COLO668 (cell line): ENCODE results near the gene AGO3.

ENCODE experiments used
- DNase-seq: peaks from one replicate; lab custom pipeline; 2025; ENCODE audit not compliant: unreplicated experiment; lab: John Stamatoyannopoulos, UW

The AGO3 gene

DNA sequence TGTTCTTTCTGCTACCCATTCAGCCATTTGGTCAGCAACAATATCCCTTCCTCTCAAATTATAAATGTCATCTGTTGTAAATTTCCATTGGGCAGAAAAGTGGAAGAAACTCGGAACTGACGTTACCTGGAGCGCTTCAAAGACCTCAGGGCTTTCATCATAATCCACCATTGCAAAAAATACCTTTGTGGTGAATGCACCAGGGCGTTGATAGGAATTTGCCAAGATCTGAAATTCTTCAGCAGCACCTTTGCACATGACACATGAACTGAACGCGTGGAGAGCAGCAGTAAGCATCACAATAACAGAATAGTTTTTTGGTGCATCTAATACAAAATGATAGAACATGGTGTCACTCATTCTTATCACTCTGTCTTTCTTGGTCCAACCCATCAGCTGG lies 149.9 kb downstream of the AGO3 start:
- no peak for DNase-seq

DNA sequence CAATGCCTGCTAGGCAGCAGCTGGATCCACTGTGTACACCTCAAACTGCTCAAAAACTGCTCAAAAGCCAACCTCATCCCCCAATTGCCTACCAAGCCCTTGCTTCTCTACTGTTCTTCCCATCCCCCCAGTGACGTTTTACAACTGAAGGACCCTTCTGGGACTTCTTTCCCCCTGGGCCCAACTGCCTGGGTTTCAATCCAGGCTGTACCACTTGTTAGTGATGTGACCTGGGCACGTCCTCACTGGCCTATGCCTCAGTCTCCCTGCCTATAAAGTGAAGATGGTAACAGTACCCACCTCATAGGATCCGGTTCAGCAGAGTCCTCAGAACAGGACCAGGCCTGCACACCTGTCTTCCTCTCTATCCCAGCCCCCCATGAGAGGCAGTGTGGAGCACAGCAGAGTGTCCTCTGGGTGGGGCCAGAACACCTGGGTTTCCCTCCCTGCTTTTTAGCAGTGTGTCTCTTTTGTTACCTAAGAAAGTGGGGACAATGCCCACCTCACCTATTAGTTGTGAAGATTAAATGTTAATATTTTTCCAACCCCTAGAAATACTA lies 151.1 kb downstream of the AGO3 start:
- no peak for DNase-seq

DNA sequence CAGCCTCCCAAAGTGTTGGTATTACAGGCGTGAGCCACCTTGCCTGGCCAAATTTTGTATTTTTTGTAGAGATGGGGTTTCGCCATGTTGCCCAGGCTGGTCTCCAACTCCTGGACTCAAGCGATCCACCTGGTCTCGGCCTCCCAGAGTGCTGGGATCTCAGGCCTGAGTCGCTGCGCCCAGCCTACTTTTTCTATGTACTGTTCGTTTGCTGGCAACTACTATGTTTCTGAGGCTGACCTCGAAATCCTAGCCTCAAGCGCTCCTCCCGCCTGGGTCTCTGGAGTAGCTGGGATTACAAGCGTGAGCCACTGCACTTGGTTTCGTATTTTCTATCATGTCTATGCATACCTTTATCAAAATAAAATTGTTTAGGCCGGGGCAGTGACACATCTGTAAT lies 152.3 kb downstream of the AGO3 start:
- no peak for DNase-seq

DNA sequence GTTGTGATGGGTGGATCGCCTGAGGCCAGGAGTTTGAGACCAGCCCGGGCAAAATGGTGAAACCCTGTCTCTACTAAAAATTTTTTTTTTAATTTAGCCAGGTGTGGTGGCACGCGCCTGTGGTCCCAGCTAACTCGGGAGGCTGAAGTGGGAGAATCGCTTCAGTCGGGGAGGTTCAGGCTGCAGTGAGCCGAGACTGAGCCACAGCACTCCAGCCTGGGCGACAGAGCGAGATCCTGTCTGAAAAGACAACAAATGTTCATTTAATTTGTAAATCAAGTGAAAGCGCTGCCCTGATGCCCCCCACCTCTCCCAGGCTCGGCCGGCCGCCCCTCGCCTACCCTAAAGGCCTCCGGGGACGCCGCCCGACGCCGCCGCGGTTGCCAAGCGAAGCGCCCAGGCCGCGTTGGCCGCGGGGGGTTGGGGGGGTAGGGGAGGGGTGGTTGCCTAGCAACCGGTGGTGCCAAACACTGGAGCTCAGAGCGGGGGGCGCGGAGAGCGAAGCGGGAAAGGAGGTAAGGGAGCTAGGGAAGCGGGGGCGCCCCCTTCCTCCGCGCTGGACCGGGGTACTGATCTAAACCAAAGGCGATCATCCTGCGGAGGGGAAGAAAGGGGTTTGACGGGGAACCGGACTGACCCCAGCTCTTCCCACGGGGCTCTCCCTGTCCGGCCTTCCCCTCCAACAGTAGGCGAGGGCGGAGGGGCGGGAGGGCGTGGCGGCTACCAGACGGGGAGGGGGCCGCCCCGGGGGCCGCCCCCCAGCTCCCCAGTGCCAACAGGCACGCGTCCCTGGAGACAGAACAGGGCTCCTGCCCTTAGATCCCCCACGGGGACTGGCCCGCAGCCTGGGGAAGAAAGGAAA lies 153.0 kb downstream of the AGO3 start, which contains the start of gene TEKT2:
Gene TEKT2, plus strand, starts transcription at position 460 of the 862 bp plus-strand sequence. CDS start 828 bp downstream, outside the sequence.
- peak; percentile 83 for DNase-seq

DNA sequence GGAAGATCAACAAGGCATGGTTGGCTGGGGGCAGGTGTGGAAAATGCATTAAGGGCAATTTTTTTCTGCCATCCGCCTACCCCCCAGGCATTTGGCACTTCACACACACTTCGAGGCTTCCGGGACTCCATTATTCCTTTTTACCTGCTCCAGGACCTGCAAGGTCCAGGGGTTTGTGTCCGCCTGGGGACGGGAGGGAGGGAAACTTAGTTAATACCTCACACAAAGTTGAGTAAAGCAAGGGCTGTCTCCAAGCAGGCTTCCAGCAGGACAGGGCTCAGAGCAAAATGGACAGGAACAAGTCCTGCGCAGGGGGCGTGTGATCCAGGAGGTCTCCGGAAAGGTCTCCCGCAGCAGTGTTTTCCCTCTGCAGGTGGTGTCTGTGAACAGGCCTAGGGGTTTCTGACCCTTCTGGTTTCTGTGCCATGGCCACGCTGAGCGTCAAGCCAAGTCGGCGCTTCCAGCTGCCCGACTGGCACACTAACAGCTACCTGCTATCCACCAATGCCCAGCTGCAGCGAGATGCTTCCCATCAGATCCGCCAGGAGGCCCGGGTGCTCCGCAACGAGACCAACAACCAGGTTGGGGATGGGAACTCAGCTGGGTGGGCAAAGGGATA lies 153.7 kb downstream of the AGO3 start:
- peak; percentile 41 for DNase-seq

DNA sequence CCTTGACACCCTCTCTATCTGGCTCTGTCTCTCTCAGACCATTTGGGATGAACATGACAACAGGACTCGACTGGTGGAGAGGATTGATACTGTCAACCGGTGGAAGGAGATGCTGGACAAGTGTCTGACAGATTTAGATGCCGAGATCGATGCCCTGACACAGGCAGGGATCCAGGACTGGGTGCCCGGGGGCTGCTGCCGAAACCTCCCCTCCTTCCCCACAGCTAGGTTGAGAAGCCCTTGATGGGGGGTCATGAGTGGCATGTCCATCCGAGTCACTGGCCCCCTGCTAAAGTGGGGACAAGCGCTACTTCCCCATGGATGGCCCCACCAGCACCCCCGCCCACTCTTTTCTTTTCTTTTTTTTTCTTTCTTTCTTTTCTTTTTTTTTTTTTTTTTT lies 154.2 kb downstream of the AGO3 start:
- DNase-seq: no peak

DNA sequence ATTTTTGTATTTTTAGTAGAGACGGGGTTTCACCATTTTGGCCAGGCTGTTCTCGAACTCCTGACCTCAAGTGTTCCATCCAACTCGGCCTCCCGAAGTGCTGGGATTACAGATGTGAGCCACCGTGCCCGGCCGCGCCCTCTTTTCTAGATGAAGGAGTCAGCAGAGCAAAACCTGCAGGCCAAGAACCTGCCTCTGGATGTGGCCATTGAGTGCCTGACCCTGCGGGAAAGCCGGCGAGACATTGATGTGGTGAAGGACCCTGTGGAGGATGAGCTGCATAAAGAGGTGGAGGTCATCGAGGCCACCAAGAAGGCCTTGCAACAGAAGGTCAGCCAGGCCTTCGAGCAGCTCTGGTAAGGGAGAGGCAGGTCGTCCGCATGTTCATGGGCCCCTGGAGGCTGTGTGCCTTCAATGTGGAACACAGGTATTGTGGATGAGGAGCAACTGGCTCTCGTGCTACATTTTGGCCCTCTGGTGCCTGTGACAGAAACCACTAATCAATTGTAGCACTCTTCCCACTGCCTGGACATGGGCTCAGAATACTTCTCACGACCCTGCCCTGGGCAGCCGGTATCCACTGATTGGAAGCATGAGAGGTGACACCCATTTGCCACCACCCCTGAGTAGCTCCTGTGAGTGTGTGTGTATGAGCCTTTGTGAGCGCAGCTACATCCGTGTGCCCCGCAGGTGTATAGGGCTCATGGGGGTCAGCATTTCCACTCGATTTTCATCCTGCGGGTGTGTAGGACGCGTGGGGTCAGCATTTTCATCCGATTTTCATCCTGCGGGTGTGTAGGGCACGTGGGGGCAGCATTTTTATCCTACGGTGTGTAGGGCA lies 155.0 kb downstream of the AGO3 start:
- DNase-seq: no peak

DNA sequence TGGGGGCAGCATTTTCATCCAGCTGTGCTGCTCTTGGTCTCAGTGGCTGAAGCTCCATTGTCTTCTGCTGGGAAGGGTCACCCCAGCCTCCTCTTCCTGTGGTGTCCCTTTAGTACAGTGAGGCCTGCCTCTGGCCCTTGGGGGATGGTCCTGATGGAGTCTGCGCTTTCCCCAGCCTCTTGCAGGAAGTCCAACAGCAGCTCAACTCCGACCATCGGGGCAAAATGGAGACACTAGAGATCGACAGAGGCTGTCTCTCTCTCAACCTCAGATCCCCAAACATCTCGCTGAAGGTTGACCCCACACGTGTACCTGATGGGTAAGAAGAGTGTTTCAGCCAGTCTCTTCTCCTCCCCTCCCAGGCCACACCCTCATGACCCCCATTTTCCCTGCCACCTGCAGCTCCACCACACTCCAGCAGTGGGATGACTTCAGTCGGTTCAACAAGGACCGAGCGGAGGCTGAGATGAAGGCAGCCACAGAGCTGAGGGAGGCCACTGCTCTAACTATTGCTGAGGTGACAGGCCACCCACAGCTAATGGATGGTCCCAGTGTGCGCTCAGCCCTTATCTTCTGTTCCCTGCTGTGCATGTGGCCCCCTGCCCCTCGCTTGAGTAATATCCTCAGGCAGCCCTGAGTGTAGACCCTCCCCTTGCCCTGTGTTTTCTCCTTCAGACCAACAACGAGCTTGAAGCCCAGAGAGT lies 155.8 kb downstream of the AGO3 start:
- no peak for DNase-seq

DNA sequence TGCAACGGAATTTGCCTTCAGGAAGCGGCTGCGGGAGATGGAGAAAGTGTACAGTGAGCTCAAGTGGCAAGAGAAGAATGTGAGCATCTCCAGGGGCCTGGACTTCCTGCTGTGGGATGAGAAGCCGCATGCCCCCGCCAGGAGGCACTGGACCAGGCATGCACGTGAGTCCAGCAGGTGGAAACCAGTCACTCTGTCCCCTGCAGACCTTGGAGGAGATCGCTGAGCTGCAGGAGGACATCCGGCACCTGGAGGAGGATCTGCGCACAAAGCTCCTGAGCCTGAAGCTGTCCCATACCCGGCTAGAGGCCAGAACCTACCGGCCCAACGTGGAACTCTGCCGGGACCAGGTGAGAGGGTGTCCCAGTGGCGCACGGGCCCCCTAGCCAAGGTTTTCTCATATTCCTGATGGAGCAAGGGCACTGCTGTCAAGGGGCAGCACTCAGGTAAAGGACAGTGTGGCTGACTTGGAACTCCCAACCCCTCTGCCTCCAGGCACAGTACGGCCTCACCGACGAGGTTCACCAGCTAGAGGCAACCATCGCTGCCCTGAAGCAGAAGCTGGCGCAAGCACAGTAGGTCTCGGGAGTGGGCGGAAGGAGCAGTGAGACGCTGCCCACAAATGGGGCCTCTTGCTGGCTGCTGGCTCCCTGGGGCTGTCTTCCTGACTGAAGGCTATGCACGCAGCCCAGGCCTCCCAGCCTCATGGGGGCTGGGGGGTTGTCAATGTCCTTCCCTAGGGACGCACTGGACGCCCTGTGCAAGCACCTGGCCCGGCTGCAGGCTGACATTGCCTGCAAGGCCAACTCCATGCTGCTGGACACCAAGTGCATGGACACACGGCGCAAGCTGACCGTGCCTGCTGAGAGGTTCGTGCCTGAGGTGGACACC lies 156.6 kb downstream of the AGO3 start:
- DNase-seq: peak; percentile 27

DNA sequence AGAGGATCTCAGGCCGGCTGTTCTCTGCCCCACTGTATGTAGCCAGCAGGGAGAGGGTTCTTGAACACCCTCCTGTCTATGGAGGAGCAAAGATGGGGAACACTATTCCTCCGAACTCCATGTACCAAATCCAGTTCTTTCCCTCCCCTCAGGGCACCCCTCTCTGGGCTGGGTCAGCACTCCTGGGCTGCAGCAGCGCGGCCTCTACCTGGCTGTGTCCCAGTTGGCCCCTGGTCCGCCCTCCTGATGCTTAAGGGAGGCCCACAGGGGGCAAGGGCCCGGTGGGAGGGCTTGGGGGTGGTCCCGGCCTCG lies 157.3 kb downstream of the AGO3 start:
- DNase-seq: no peak

DNA sequence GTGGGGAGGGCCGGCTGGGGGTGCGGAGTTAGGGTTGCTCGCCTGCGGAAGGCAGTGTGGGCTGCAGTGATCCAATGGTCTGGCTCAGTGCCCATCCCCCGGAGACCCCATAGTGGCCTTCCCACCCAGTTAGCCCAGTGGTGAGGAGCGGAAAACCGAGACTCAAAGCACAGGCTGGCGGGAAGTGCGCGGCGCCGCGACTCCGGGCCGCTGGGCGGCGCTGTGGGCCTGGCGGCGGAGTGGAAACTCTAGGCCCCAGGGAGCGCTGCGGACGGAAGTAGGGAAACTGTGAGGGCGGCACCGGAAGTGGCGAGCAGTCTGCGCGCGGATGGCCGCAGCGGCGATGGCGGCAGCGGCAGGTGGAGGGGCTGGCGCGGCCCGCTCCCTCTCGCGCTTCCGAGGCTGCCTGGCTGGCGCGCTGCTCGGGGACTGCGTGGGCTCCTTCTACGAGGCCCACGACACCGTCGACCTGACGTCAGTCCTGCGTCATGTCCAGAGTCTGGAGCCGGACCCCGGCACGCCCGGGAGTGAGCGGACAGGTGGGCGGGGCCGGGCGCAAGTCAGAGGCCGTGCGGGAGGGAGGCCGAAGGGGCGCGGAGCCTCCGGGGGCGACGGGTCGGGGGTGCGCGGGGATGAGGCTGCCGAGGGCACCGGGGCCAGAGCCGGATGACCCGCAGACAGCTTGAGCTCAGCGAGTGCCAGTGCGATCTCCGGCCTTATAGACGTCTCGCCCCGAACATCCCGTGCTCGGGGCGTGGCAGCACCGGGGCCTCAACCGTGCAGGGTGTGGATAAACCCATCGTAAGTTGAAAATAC lies 157.9 kb downstream of the AGO3 start, which contains the start of gene ADPRS:
Gene ADPRS, plus strand, starts transcription at position 316 of the 816 bp plus-strand sequence. Its CDS starts 13 bp downstream, at position 329.
- DNase-seq: peak; percentile 97

DNA sequence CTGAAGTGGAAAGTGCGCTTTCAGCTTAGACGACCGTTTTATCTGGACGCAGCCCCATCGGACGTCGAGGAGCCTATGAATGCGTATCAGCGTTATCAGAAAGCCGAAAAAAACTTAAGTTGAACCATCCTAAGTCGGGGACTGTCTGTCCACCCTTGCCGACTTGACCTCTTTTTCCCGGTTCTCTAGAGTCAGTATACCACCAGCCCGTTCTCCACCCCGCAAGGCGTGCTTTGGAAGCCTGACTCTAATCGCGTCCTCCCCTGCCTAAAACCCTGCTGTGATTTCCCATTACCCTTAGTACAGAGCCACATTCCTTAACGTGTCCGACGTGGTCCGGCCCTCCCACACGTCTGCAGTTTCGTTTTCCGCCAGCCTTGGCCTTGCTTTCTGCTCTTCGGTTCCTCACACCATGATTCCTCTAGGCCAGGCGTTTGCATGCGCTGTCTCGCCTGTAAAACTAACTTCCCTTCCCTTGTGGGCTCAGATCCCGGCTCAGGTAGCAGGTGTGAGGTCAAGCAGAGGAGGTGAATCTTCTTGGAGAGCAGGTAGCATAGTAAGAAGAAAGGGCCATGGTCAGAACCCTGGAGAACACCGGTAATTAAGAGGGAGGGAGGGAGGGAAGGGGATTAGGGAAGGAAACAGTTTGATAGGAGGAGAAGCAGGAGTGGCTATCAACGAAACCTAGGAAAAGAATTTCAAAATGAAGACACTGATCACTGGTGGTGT lies 158.7 kb downstream of the AGO3 start:
- DNase-seq: no peak

DNA sequence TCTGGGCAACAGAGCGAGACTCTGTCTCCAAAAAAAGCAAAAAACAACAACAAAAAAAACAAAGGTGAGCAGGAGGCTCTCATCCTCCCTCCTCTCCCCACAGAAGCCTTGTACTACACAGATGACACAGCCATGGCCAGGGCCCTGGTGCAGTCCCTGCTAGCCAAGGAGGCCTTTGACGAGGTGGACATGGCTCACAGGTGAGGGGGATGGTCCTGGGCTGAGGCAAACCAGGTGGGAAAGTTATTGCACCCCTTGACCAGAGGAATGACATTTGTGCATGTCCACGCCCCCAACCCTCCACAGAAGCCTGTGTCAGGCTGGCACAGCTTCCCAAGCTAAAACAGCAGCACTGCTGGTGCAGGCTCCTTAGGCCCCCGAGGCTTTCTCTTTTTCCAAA lies 160.2 kb downstream of the AGO3 start:
- no peak for DNase-seq

DNA sequence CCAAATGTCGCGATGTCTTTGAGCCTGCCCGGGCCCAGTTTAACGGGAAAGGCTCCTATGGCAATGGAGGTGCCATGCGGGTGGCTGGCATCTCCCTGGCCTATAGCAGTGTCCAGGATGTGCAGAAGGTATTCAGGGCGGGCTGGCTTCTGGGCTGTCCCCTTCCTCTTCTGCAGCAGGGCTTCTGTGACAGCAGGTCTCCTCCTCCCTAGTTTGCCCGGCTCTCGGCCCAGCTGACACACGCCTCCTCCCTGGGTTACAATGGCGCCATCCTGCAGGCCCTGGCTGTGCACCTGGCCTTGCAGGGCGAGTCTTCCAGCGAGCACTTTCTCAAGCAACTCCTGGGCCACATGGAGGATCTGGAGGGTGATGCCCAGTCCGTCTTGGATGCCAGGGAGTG lies 160.8 kb downstream of the AGO3 start:
- no peak for DNase-seq

DNA sequence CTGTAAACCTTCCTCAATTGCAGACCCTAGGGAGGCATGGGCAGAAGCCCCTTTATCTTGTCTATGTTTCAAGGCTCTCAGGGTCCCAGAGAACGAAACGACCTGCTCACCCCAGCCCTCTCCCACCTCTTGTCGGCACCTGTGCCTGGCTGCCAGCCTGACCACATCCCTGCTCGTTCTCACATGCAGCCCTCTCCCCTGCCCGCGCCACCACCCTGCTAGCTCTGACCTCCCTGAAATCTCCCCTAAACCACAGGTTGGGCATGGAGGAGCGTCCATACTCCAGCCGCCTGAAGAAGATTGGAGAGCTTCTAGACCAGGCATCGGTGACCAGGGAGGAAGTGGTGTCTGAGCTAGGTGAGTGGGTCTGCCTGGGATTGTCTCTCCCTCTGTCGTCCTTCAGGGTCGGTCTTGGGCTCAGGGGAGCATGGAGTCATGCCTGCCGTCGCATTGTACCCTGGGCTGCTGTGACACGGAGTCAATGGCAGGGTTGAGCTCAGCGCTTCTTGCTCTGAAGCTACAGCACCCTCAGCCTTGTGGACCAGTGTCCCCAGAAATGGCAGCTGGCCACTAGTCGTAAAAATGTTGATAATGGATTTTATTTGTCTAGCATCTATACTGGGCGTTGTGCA lies 161.4 kb downstream of the AGO3 start:
- DNase-seq: no peak

DNA sequence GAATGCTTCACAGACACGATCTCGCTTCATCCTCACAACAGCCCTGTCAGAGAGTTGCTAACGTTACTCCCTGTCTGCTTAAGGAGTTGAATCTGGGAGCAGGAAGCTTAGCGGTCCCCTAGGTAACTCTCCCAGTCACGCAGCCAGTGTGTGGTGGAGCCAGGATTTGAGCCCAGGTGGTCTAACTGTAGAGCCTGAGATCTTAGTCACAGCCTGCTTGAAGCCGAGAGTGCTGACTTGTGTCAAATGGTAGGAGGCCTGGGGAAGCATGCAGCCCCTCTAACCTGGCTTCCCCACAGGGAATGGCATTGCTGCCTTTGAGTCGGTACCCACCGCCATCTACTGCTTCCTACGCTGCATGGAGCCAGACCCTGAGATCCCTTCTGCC lies 161.9 kb downstream of the AGO3 start:
- no peak for DNase-seq

DNA sequence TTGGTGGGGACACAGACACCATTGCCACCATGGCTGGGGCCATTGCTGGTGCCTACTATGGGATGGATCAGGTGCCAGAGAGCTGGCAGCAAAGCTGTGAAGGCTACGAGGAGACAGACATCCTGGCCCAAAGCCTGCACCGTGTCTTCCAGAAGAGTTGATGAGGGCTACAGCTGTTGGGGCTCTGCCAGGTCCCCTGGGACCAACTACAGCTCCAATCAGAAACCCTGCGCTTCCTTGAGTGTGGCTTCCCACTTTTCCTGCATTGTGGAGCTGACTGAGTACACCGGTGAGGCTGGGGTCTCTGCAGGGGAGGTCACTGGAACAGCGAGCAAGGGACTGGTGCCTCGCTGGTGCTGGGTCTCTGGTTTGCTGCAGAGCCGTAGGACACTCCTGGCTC lies 162.3 kb downstream of the AGO3 start:
- no peak for DNase-seq

DNA sequence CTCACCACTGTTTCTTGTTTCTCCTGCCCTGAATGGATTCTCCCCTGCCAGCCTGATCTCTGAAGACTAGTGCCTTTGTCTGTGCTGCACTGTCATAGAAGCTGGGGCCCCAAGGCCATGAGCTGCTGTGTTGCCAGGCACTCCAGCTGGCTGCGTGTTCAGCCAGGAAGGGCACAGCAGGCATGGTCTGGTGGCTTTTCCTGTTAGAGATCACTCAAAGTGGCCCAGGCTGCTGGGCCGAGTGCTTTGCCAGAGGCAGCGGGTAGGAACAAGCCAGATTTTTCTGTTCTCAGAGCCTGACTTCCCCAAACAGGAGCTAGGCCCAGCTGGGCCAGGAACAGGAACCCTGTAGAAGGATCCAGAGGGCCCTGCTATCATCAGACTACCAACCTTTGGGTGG lies 163.0 kb downstream of the AGO3 start:
- no peak for DNase-seq
